HepG2 (cell line): ENCODE measurements around the gene ANKRD6. TPM values are rescaled to one million over a fixed set of nuclear protein-coding genes. Genes with fewer than 3 reads are reported as not detected.
A peak's percentile ranks its signal among the peaks of the same experiment; 100 is the strongest.

ENCODE experiments used
- ARNT ChIP-seq: fragments of 450-650 bp; IDR thresholded peaks from 2 replicates; pipeline ENCODE4 v1.6.1; 2017
- CCDC6 ChIP-seq: sonication (generic); formaldehyde crosslinking; IDR thresholded peaks from 2 replicates; pipeline ENCODE4 v1.8.1; 2022; ENCODE audit warnings: mild to moderate bottlenecking, missing genetic modification reagents, moderate library complexity
- CHCHD3 ChIP-seq: sonication (generic); formaldehyde crosslinking; IDR thresholded peaks from 2 replicates; pipeline ENCODE4 v1.8.0; 2022; ENCODE audit warnings: mild to moderate bottlenecking, missing genetic modification reagents, moderate library complexity
- HNRNPL ChIP-seq: fragments of 200-400 bp; formaldehyde crosslinking; IDR thresholded peaks from 2 replicates; pipeline ENCODE4 v1.6.1; 2017; ENCODE audit warnings: mild to moderate bottlenecking, low read depth, low read length
- IKZF5 ChIP-seq: IDR thresholded peaks from 2 replicates; pipeline ENCODE4 v1.6.1; 2018; ENCODE audit warnings: missing genetic modification reagents, mild to moderate bottlenecking, missing compliant biosample characterization
- KLF9 ChIP-seq: IDR thresholded peaks from 2 replicates; pipeline ENCODE4 v1.6.1; 2016; ENCODE audit warnings: low read depth
- MTERF4 ChIP-seq: sonication (generic); formaldehyde crosslinking; IDR thresholded peaks from 2 replicates; pipeline ENCODE4 v1.8.0; 2023; ENCODE audit warnings: mild to moderate bottlenecking, missing genetic modification reagents
- NR3C1 ChIP-seq: sonication (generic); formaldehyde crosslinking; IDR thresholded peaks from 2 replicates; pipeline ENCODE4 v1.4.0; 2020; ENCODE audit warnings: missing genetic modification reagents
- POLR2A ChIP-seq, 2 experiments: IDR thresholded peaks; 2 replicates each; pipeline ENCODE4 v1.6.1; 2011; ENCODE audit warnings: low read depth in 2 of 2, low read length in 2 of 2, mild to moderate bottlenecking in 1 of 2, moderate library complexity in 1 of 2; ENCODE audit not compliant: insufficient read depth in 1 of 2
- PRDM4 ChIP-seq: sonication (generic); formaldehyde crosslinking; IDR thresholded peaks from 2 replicates; pipeline ENCODE4 v1.9.0; 2021; ENCODE audit warnings: missing genetic modification reagents, borderline replicate concordance
- SNAPC2 ChIP-seq: sonication (generic); formaldehyde crosslinking; IDR thresholded peaks from 2 replicates; pipeline ENCODE4 v1.8.1; 2022; ENCODE audit warnings: mild to moderate bottlenecking, missing genetic modification reagents
- SOX5 ChIP-seq: IDR thresholded peaks from 2 replicates; pipeline ENCODE4 v1.6.1; 2016; ENCODE audit warnings: borderline replicate concordance
- TEAD2 ChIP-seq: sonication (generic); formaldehyde crosslinking; IDR thresholded peaks from 2 replicates; pipeline ENCODE4 v1.9.0; 2021; ENCODE audit warnings: missing genetic modification reagents
- WIZ ChIP-seq: sonication (generic); formaldehyde crosslinking; IDR thresholded peaks from 2 replicates; pipeline ENCODE4 v1.5.1; 2020; ENCODE audit warnings: mild to moderate bottlenecking, missing genetic modification reagents
- YEATS2 ChIP-seq: sonication (generic); formaldehyde crosslinking; IDR thresholded peaks from 2 replicates; pipeline ENCODE4 v1.4.0; 2020; ENCODE audit warnings: missing genetic modification reagents, borderline replicate concordance
- ZBTB7B ChIP-seq: sonication (generic); formaldehyde crosslinking; IDR thresholded peaks from 2 replicates; pipeline ENCODE4 v1.4.0; 2020; ENCODE audit warnings: missing genetic modification reagents
- ZKSCAN1 ChIP-seq: fragments of 150-350 bp; IDR thresholded peaks from 2 replicates; pipeline ENCODE4 v1.6.1; 2014; ENCODE audit warnings: low read length
- ZNF556 ChIP-seq: sonication (generic); formaldehyde crosslinking; IDR thresholded peaks from 2 replicates; pipeline ENCODE4 v1.4.0; 2020; ENCODE audit warnings: mild to moderate bottlenecking, missing genetic modification reagents, borderline replicate concordance
- ZNF724P ChIP-seq: sonication (generic); formaldehyde crosslinking; IDR thresholded peaks from 2 replicates; pipeline ENCODE4 v1.8.0; 2022; ENCODE audit warnings: missing genetic modification reagents, borderline replicate concordance
- ZNF781 ChIP-seq: sonication (generic); formaldehyde crosslinking; IDR thresholded peaks from 2 replicates; pipeline ENCODE4 v1.5.1; 2020; ENCODE audit warnings: borderline replicate concordance, mild to moderate bottlenecking, missing genetic modification reagents; ENCODE audit errors: not compliant biosample characterization
- ZNF841 ChIP-seq: sonication (generic); formaldehyde crosslinking; IDR thresholded peaks from 2 replicates; pipeline ENCODE4 v1.8.1; 2023; ENCODE audit warnings: missing genetic modification reagents, borderline replicate concordance
- ZXDC ChIP-seq: sonication (generic); formaldehyde crosslinking; IDR thresholded peaks from 2 replicates; pipeline ENCODE4 v1.5.0; 2020; ENCODE audit warnings: mild to moderate bottlenecking, missing genetic modification reagents
- polyA plus RNA-seq, 8 experiments: library from polyadenylated mRNA; depleted of rRNA in 3 of 8; stranded (reverse) in 7 of 8; unstranded in 1 of 8; fragments of >200 nt; fragmentation: Illumina TruSeq in 4 of 8; extraction: Trizol in 4 of 8; gene quantifications; 2 replicates each; pipeline versions ENCODE4 v1.2.1 to v1.2.3, GENCODE V29; 2011 to 2016; ENCODE audit warnings: low read depth in 4 of 8, missing spikeins in 1 of 8, mixed read lengths in 1 of 8; ENCODE audit not compliant: insufficient read depth in 1 of 8
- total RNA-seq, 5 experiments: library from RNA; depleted of rRNA; stranded (reverse); fragments of >200 nt; fragmentation: Illumina TruSeq; extraction: Trizol; gene quantifications; 2 replicates each; pipeline ENCODE4 v1.2.3, GENCODE V29; 2016; ENCODE audit warnings: low read depth in 1 of 5

ANKRD6 gene
- total and polyA plus RNA-seq, 2 of the 13 experiments (the other 11 are each of a cell fraction or from before 2014, with no cell fraction given), result 0.18 to 0.36 TPM

GRCh38 chr6:89638320-89639195 lies 205.6 kb downstream of the ANKRD6 start, which contains the start of gene LYRM2 (continued):
- TF ChIP-seq YEATS2 (CRISPR knock-in tag), result peak; percentile 92
- peak; percentile 87 for TF ChIP-seq ZNF781 (CRISPR knock-in tag)
- TF ChIP-seq PRDM4, result no peak
- TF ChIP-seq TEAD2, result no peak
- no peak; the same call in 1 of the 2 replicates for TF ChIP-seq ZNF556 (CRISPR knock-in tag)
- TF ChIP-seq CCDC6 (CRISPR knock-in tag), result peak; percentile 81
- TF ChIP-seq ZXDC (CRISPR knock-in tag), result no peak
- TF ChIP-seq SOX5, result no peak
- 0 out of 2 replicates have a peak, but pooled peaks have one; percentile 51 for TF ChIP-seq HNRNPL
- TF ChIP-seq ZNF724P, result 0 out of 2 replicates have a peak, but pooled peaks have one; percentile 25
- TF ChIP-seq ZBTB7B (CRISPR knock-in tag), result no peak
- 0 out of 2 replicates have a peak, but pooled peaks have one; percentile 43 for TF ChIP-seq IKZF5 (CRISPR knock-in tag)
- TF ChIP-seq ZNF841, result no peak
- TF ChIP-seq MTERF4, result no peak; the same call in 1 of the 2 replicates
- TF ChIP-seq NR3C1 (CRISPR knock-in tag), result no peak
- peak; percentile 93 to 95 for TF ChIP-seq POLR2A (IDR thresholded peaks at IDR 0.05; ENCODE audit: insufficient read depth in 1 of 2, low read depth in 2 of 2, low read length in 2 of 2)
- TF ChIP-seq WIZ (CRISPR knock-in tag), result no peak
- no peak for TF ChIP-seq ZKSCAN1
- TF ChIP-seq KLF9, result no peak
- no peak for TF ChIP-seq ARNT
- TF ChIP-seq CHCHD3 (CRISPR knock-in tag), result no peak
- 0 out of 2 replicates have a peak, but pooled peaks have one; percentile 68 for TF ChIP-seq SNAPC2 (CRISPR knock-in tag)
